Testis (tissue), 2 donors: Measurements from ENCODE around the gene C19orf53.

ENCODE experiments used
- POLR2A ChIP-seq: fragments of 450-650 bp; IDR thresholded peaks from one replicate; pipeline ENCODE4 v1.6.1; 2017; ENCODE audit warnings: antibody characterized with exemption, mild to moderate bottlenecking, moderate library complexity
- TF ChIP-seq, protein P1 (sequence below), 3 experiments: fragments of 450-650 bp in 2 of 3; fragments of 200-600 bp in 1 of 3; sonication (generic) in 1 of 3; IDR thresholded peaks; one replicate each; pipeline ENCODE4 v1.5.1; 2016 to 2019; ENCODE audit warnings: antibody characterized with exemption in 3 of 3, mild to moderate bottlenecking in 2 of 3, moderate library complexity in 1 of 3

GRCh38 chr19:13744174-13744573, 30.1 kb upstream of the C19orf53 start:
- no peak for TF ChIP-seq POLR2A
- TF ChIP-seq, protein P1, sequence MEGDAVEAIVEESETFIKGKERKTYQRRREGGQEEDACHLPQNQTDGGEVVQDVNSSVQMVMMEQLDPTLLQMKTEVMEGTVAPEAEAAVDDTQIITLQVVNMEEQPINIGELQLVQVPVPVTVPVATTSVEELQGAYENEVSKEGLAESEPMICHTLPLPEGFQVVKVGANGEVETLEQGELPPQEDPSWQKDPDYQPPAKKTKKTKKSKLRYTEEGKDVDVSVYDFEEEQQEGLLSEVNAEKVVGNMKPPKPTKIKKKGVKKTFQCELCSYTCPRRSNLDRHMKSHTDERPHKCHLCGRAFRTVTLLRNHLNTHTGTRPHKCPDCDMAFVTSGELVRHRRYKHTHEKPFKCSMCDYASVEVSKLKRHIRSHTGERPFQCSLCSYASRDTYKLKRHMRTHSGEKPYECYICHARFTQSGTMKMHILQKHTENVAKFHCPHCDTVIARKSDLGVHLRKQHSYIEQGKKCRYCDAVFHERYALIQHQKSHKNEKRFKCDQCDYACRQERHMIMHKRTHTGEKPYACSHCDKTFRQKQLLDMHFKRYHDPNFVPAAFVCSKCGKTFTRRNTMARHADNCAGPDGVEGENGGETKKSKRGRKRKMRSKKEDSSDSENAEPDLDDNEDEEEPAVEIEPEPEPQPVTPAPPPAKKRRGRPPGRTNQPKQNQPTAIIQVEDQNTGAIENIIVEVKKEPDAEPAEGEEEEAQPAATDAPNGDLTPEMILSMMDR (IDR thresholded peaks at IDR 0.05), result no peak
